HUES64 (cell line): ENCODE results near the gene ABCC3.

Source experiments
- H3K27ac ChIP-seq: 2 replicates; pipeline ENCODE4 v1.7.0; 2013; ENCODE audit warnings: low read depth, low read length, inconsistent platforms
- H3K27me3 ChIP-seq: 2 replicates; pipeline ENCODE4 v1.6.1; 2013; ENCODE audit warnings: mild to moderate bottlenecking, low read length; ENCODE audit not compliant: insufficient read depth
- H3K36me3 ChIP-seq: 2 replicates; pipeline ENCODE4 v1.6.1; 2013; ENCODE audit warnings: mild to moderate bottlenecking, low read length; ENCODE audit not compliant: insufficient read depth
- H3K4me1 ChIP-seq: 2 replicates; pipeline ENCODE4 v1.6.1; 2013; ENCODE audit warnings: mild to moderate bottlenecking, low read length, moderate library complexity; ENCODE audit not compliant: insufficient read depth
- H3K4me3 ChIP-seq: 2 replicates; pipeline ENCODE4 v1.5.1; 2013; ENCODE audit warnings: mild to moderate bottlenecking, low read length, moderate library complexity
- H3K9ac ChIP-seq: 2 replicates; pipeline ENCODE4 v1.6.1; 2013; ENCODE audit warnings: mild to moderate bottlenecking, low read depth, low read length
- H3K9me3 ChIP-seq: 2 replicates; pipeline ENCODE4 v1.6.1; 2013; ENCODE audit warnings: low read depth, low read length; ENCODE audit not compliant: insufficient read depth
- WGBS: fragments of 150-250, 120-280 bp; methylation state at CpG from one replicate; pipeline ENCODE4 v1.1.7; 2013; ENCODE audit warnings: missing lambda C conversion rate; 5-methylcytosine and 5-hydroxymethylcytosine counted together

ABCC3 gene

DNA sequence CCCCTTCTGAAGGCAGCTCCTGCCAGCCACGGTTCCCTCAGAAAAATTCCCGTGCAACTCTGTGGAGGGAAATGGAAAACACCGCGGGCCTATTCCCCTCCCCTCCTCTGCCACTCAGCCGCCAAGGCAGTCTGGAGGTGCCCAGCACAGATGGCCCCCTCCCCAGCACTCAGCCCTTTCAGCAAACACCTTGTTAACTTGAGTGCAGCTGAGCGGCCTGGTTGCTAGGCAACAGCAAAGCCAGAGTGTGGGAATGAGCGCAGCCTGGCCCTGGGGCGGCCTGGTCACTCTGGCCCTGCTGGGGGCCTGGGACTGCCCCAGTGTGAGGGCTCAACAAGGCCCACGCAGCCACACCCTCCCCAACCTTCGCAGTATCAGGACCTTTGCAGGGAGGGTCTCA, 41.4 kb upstream of the ABCC3 start:
- WGBS = 36% methylated on average over 10 of the region's 10 CpGs
- H3K36me3 ChIP-seq = no peaks in the 10 kb centered on the region

DNA sequence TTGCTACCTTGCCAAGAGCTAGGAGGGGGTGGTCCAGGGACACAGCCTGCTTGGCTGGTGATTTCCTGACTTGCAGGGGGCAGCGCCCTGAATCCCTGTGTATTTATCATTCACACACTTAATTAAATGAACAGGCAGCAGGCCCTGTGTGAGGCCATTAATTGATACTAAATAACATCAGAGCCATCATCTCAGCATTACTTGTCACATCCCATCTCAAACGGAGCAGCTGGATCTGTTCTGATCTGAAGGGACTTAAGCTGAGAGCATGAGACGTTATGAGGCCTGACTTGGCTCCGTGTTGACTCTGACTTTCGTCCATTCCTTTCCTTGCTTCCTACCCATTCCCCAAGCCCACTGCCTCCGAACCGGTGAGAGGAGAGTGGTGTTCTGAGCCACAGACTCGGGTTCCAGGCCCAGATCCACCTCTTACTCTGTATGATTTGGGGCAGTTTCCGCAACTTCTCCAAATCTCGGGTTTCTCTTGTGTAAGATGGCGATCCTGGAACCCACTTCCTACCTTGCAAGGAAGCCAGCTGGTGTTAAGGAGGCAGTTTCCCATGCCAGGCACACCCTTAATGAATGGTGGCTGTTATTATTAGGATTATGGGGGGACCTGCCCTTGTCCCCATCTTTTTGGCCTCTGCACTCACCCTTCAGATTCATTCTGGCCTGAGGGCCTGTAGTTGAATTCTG, 40.4 kb upstream of the ABCC3 start:
- H3K4me3 ChIP-seq = no peak overlapping the region
- H3K27ac ChIP-seq = no peak overlapping the region
- no peaks in the 10 kb centered on the region for H3K36me3 ChIP-seq
- H3K9me3 ChIP-seq = no peaks in the 10 kb centered on the region
- 82% methylated on average over 11 of the region's 11 CpGs for WGBS
- peaks cover 9% of the 10 kb centered on the region; the same call in 1 of the 2 replicates for H3K4me1 ChIP-seq
- no peaks in the 10 kb centered on the region for H3K27me3 ChIP-seq
- H3K9ac ChIP-seq = no peak overlapping the region

More for the DNA sequence above, 41.4 kb upstream of the ABCC3 start:
- Histone ChIP-seq H3K4me1 (peaks cover 9% of the 10 kb centered on the region; the same call in 1 of the 2 replicates), H3K4me3 (no peak overlapping the region), H3K9ac (no peak overlapping the region), H3K27me3 (no peaks in the 10 kb centered on the region), H3K9me3 (no peaks in the 10 kb centered on the region), H3K27ac (no peak overlapping the region)

DNA sequence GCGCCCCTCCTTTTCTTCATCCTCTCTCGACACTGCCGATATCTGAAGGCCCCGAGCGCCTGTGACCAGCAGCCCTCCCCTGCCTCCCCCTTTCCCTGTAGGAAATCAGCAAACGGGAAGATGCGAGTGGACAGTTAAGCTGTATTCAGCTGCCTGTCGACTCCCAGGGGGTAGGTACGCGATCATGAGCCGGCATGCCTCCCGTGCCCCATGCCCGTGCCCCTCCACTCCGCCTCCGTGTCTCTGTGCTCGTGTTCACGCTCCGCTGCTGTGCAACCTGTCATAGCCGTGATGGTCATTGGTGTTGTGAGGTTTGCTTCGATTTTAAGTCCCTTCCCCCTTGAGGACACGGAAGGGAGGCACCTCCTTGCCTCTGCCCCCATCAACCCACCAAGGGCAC, 39.8 kb upstream of the ABCC3 start:
- Histone ChIP-seq H3K4me3 (no peak overlapping the region), H3K9ac (no peak overlapping the region), H3K27ac (no peak overlapping the region), H3K36me3 (no peaks in the 10 kb centered on the region), H3K9me3 (no peaks in the 10 kb centered on the region), H3K4me1 (peaks cover 9% of the 10 kb centered on the region; the same call in 1 of the 2 replicates), H3K27me3 (no peaks in the 10 kb centered on the region)
- WGBS = 91% methylated on average over 21 of the region's 21 CpGs

DNA sequence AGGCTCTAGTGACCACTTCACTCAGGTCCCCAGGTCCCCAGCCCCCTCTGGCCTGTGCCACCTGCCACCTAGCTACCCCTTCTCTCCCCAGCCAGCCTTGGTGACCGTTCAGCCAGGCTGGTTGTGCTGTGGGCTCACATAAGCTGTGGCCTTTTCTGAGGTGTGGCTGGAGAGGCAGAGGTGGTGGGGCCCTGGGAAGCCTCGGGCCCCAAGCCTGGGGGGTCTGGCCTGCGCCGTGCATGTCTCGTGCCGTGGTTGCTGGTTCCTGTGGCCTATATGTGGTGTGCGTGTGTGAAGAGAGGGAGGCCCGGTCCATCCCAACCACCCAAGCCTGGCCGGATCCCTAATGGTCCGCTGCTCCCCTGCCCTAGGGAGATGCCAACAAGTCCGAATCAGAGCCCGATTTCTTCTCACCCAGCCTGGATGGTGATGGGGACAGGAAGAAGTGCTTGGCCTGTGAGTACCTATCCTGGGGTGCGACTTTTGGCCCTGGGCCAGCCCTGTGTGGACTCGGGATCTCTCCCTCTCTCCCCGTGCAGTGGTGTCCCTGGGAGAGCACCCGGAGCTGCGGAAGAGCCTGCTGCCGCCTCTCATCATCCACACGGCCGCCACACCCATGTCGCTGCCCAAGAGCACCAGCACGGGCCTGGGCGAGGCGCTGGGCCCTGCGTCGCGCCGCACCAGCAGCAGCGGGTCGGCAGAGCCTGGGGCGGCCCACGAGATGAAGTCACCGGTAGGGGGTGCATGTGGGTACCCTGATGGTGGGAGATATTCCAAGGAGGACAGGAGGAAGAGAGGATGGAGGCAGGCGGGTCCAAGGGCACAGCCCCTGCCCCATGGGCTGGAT, 38.3 kb upstream of the ABCC3 start:
- Histone ChIP-seq H3K9ac (no peak overlapping the region), H3K4me1 (peaks cover 9% of the 10 kb centered on the region; the same call in 1 of the 2 replicates), H3K27me3 (no peaks in the 10 kb centered on the region), H3K36me3 (no peaks in the 10 kb centered on the region), H3K4me3 (no peak overlapping the region), H3K27ac (no peak overlapping the region), H3K9me3 (no peaks in the 10 kb centered on the region)
- 71% methylated on average over 34 of the region's 34 CpGs for whole genome bisulfite sequencing

DNA sequence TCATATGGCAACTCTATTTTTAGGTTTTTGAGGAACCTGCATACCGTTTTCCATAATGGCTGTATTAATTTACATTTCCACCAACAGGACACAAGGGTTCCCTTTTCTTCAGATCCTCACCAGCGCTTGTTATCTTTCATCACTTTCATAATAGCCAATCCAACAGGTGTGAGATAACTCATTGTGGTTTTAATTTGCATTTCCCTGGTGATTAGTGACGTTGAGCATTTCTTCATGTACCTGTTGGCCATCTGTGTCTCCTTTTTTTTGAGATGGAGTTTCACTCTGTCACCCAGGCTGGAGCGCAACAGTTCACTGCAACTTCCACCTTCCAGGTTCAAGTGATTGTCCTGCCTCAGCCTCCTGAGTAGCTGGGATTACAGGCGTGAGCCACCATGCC, 36.2 kb upstream of the ABCC3 start:
- WGBS = 93% methylated on average over 4 of the region's 5 CpGs
- Histone ChIP-seq H3K36me3 (no peaks in the 10 kb centered on the region), H3K9me3 (no peaks in the 10 kb centered on the region), H3K27me3 (no peaks in the 10 kb centered on the region), H3K27ac (no peak overlapping the region), H3K9ac (no peak overlapping the region), H3K4me3 (no peak overlapping the region), H3K4me1 (0 out of 2 replicates have a peak, but pooled peaks cover under 1% of the 10 kb centered on the region)

DNA sequence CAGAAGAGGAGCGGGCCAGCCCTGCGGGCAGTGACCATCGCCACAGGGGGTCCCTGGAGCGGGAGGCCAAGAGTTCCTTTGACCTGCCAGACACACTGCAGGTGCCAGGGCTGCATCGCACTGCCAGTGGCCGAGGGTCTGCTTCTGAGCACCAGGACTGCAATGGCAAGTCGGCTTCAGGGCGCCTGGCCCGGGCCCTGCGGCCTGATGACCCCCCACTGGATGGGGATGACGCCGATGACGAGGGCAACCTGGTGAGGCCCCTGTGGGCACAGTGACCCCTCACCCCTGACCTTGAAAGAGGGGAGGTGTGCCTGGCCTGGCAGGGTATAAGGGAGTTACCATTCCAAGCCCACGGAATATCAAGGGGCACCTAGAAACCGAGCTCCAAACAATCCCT, 35.1 kb upstream of the ABCC3 start:
- no peaks in the 10 kb centered on the region for H3K36me3 ChIP-seq
- no peaks in the 10 kb centered on the region for H3K9me3 ChIP-seq
- H3K27ac ChIP-seq = no peak overlapping the region
- peaks cover 2% of the 10 kb centered on the region; the same call in 1 of the 2 replicates for H3K4me1 ChIP-seq
- H3K27me3 ChIP-seq = no peaks in the 10 kb centered on the region
- 90% methylated on average over 15 of the region's 15 CpGs for WGBS
- no peak overlapping the region for H3K4me3 ChIP-seq
- no peak overlapping the region for H3K9ac ChIP-seq

DNA sequence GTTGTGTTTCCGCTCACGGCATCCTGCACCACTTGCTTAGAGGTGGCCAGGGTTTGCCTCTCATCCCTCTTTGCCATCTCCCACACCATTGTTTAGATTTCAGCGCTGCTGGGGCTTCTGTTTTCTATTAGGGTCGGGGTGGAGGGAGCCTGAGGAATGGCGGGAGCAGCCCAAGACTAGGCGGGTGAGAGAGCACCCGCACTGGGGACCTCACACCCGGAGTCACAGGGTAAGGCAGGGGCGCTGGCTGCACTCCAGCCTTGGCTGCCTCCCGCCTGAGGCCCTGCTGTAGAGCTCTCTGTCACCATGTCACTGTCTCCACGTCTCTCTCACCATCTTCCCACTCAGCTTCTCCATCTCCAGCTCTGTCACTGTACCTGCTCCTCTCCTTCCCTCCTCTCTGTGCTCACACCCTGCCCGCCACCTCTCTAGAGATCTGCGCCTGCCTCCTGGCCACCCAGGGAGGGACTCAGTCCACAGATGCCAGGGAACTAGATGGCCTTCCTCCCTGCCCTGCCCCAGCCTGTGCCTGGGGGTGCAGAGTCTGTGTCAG, 32.8 kb upstream of the ABCC3 start:
- 89% methylated on average over 11 of the region's 13 CpGs for WGBS
- Histone ChIP-seq H3K4me3 (no peak overlapping the region), H3K27ac (no peak overlapping the region), H3K9me3 (no peaks in the 10 kb centered on the region), H3K27me3 (no peaks in the 10 kb centered on the region), H3K9ac (no peak overlapping the region), H3K4me1 (peaks cover 5% of the 10 kb centered on the region; the same call in 1 of the 2 replicates), H3K36me3 (no peaks in the 10 kb centered on the region)

DNA sequence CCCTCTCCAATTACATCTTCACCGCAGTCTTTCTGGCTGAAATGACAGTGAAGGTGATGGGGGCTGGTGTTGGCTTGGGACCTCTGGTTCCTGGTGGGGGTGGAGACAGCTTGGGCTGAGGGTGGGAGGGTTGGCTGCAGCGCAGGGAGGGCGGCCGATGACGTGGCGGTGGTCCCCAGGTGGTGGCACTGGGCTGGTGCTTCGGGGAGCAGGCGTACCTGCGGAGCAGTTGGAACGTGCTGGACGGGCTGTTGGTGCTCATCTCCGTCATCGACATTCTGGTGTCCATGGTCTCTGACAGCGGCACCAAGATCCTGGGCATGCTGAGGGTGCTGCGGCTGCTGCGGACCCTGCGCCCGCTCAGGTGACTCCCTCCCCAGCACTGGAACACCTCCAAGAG, 31.8 kb upstream of the ABCC3 start:
- Histone ChIP-seq H3K27me3 (no peaks in the 10 kb centered on the region), H3K27ac (no peak overlapping the region), H3K9ac (no peak overlapping the region), H3K36me3 (no peaks in the 10 kb centered on the region), H3K4me3 (no peak overlapping the region), H3K4me1 (peaks cover 5% of the 10 kb centered on the region; the same call in 1 of the 2 replicates), H3K9me3 (no peaks in the 10 kb centered on the region)
- WGBS = 91% methylated on average over 18 of the region's 18 CpGs

DNA sequence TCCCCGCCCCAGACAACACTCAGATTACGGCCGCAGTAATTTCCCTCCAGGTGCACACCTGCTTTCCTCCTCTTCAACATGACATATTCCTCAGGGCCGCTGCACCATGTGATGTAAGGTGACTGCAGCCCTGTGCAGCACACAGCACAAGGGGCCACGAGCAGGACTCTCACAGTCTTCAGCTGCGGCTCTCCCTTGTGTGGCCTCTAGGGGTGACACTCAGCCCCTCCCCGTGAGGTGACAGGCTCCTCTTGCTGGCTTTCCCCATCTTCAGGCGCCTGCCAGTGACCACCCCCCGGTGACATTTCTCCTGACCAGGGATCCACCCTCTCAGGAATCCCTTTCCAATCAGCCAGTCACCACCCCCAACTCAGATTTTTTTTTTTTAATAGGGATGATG, 31.3 kb upstream of the ABCC3 start:
- Histone ChIP-seq H3K9me3 (no peaks in the 10 kb centered on the region), H3K4me3 (no peak overlapping the region), H3K9ac (no peak overlapping the region), H3K36me3 (no peaks in the 10 kb centered on the region), H3K4me1 (peaks cover 5% of the 10 kb centered on the region; the same call in 1 of the 2 replicates), H3K27me3 (no peaks in the 10 kb centered on the region), H3K27ac (no peak overlapping the region)
- 70% methylated on average over 9 of the region's 9 CpGs for WGBS

DNA sequence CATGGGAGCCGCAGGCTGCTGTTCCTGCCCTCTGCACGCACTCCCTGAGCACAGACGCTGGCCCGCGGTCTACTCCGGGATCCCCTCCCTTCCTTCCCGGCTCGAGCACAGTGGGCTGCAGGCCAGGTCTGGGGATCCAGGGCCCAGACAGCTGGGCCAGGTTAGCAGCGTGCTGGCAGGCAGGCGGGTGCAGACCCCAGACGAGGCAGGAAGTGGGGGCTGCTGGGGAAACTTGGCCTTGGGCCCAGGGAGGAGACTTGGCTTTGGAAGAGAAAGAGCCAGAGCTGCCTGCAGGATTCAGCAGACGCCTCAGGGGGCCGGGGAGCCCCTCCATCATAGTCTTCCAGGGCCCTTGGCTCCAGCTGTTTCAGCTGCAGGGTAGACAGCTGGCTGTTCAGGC, 30.2 kb upstream of the ABCC3 start:
- 39% methylated on average over 13 of the region's 13 CpGs for WGBS
- Histone ChIP-seq H3K27ac (no peak overlapping the region), H3K27me3 (no peaks in the 10 kb centered on the region), H3K4me3 (no peak overlapping the region), H3K9ac (no peak overlapping the region), H3K4me1 (peaks cover 5% of the 10 kb centered on the region; the same call in 1 of the 2 replicates), H3K9me3 (no peaks in the 10 kb centered on the region), H3K36me3 (no peaks in the 10 kb centered on the region)

DNA sequence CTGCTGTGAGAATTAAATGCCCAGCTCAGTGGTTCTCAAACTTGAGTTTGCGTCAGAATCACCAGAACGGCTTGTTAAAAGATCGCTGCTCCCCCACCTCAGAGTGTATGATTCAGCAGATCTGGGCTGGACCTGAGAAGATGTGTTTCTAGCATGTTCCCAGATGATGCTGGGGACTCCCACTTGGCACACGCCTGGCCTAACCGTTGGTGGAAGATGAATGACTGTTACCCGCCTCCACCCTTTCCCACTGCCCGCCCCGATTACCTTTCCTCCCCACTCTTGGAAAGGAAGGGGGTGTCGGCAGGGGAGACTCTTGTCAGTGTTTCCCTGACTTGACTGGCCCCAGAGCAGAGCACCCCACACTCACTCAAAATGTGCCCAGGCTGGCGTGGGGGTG, 29.3 kb upstream of the ABCC3 start:
- Histone ChIP-seq H3K27ac (no peak overlapping the region), H3K4me3 (no peak overlapping the region), H3K9me3 (no peaks in the 10 kb centered on the region), H3K36me3 (no peaks in the 10 kb centered on the region), H3K4me1 (peaks cover 5% of the 10 kb centered on the region; the same call in 1 of the 2 replicates), H3K9ac (no peak overlapping the region), H3K27me3 (no peaks in the 10 kb centered on the region)
- WGBS = 94% methylated on average over 9 of the region's 10 CpGs
